K562 (cell line): Measurements from ENCODE around the gene TMEM120B. TPM values are rescaled to one million over a fixed set of nuclear protein-coding genes. Genes with fewer than 3 reads are reported as not detected.
A peak's percentile ranks its signal among the peaks of the same experiment; 100 is the strongest.

Source experiments
- POLR2A ChIP-seq: fragments of 450-650 bp; conservative IDR thresholded peaks from 2 replicates; pipeline ENCODE4 v1.6.1; 2016
- PYGO2 ChIP-seq: fragments of 450-650 bp; IDR thresholded peaks from 2 replicates; pipeline ENCODE4 v1.6.1; 2016; ENCODE audit warnings: mild to moderate bottlenecking, missing genetic modification characterization, moderate library complexity, missing compliant biosample characterization
- SNIP1 ChIP-seq: fragments of 450-650 bp; IDR thresholded peaks from 2 replicates; pipeline ENCODE4 v1.7.1; 2017; ENCODE audit warnings: low read depth, mild to moderate bottlenecking
- TEAD1 ChIP-seq, 2 experiments: fragments of 450-650 bp in 1 of 2; sonication (generic) in 1 of 2; formaldehyde crosslinking; IDR thresholded peaks; 2 replicates each; pipeline versions ENCODE4 v1.4.0 to v1.8.0; 2020 to 2022; ENCODE audit warnings: mild to moderate bottlenecking in 2 of 2, missing genetic modification reagents in 1 of 2
- ZNF830 ChIP-seq: fragments of 250-450 bp; sonication (Bioruptor Pico); IDR thresholded peaks from 2 replicates; pipeline ENCODE4 v1.5.0; 2021; ENCODE audit warnings: mild to moderate bottlenecking
- polyA plus RNA-seq, 8 experiments: library from polyadenylated mRNA; depleted of rRNA in 4 of 8; stranded (reverse) in 5 of 8; unstranded in 3 of 8; fragments of >200 nt; fragmentation: Nextera tagmentation in 2 of 8; fragmentation: Illumina TruSeq in 1 of 8; extraction: Ambion mirVana in 2 of 8; extraction: Trizol in 1 of 8; gene quantifications; 2 replicates each; pipeline versions ENCODE4 v1.2.1 to v1.2.3, GENCODE V29; 2011 to 2014; ENCODE audit warnings: inconsistent platforms in 1 of 8, missing spikeins in 1 of 8
- total RNA-seq, 7 experiments: library from RNA; depleted of rRNA in 6 of 7; stranded (reverse); fragments of >200 nt in 6 of 7; fragmentation: Illumina TruSeq in 2 of 7; extraction: Trizol in 2 of 7; gene quantifications; 2 replicates each; pipeline versions ENCODE4 v1.2.1 to v1.2.3, GENCODE V29; 2011 to 2021; ENCODE audit warnings: low replicate concordance in 1 of 7
- TF ChIP-seq, protein P1 (sequence below): fragments of 250-450 bp; sonication (Bioruptor Pico); IDR thresholded peaks from 2 replicates; pipeline ENCODE4 v1.4.0; 2020; ENCODE audit warnings: borderline replicate concordance
- TF ChIP-seq, protein P2 (sequence below): fragments of 450-650 bp; IDR thresholded peaks from 2 replicates; pipeline ENCODE4 v1.6.1; 2017; ENCODE audit warnings: antibody characterized with exemption, mild to moderate bottlenecking
- TF ChIP-seq, protein P3 (sequence below): fragments of 250-450 bp; sonication (Bioruptor Pico); IDR thresholded peaks from 2 replicates; pipeline ENCODE4 v1.8.0; 2022; ENCODE audit warnings: inconsistent platforms, mild to moderate bottlenecking, moderate library complexity, borderline replicate concordance
- TF ChIP-seq, protein P4 (sequence below): sonication (generic); formaldehyde crosslinking; IDR thresholded peaks from 2 replicates; pipeline ENCODE4 v1.8.0; 2022; ENCODE audit warnings: mild to moderate bottlenecking, missing genetic modification reagents
- TF ChIP-seq, protein P5 (sequence below): fragments of 250-450 bp; sonication (Bioruptor Pico); IDR thresholded peaks from 2 replicates; pipeline ENCODE4 v1.8.0; 2022; ENCODE audit warnings: moderate library complexity, mild to moderate bottlenecking, inconsistent platforms

TMEM120B gene
- total and polyA plus RNA-seq, 9 of the 15 experiments (the other 6 are each of a cell fraction or from before 2014, with no cell fraction given): 1.7 to 18.6 (median 7.4) TPM

DNA sequence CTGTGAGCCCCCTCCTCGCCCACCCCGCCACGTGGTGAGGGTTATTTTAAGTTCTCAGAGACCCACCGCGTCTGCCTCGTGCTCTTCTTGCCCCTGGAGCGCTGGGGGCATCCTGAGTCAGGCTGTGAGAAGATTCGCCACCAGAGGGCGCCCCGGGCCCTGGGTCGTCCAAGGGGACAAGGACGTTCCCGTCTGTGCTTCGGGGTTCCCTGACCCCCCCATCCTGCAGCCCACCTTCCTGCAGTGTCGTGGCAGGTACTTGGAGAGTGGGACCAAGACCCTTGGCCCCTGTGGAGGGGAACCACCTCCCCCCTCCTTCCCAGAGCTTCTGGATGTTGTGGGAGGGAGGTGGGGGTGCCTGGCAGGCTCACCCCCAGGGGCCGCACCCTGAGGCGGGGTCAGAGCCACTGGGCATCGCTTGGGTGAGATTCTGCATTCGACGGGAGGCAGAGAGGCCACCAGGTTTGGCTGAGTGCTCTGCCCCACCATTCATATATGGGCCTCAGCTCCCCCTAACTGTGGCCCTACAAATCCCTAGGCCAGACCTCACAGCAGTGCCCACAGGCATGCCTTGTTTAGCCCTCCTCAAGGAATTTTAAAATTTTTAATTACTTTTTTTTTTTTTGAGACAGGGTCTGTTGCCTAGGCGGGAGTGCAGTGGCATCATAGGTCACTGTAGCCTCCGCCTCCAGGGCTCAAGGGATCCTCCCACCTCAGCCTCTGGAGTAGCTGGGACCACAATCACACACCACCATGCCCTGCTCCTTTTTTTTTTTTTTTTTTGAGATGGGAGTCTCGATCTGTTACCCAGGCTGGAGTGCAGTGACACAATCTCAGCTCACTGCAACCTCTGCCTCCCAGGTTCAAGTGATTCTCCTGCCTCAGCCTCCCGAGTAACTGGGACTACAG lies 63.9 kb downstream of the TMEM120B start (continued):
- TF ChIP-seq TEAD1 (CRISPR knock-in tag; IDR thresholded peaks at IDR 0.05): 0 out of 4 replicates have a peak, but pooled peaks of 1 of the 2 experiments have one; percentile 42
- TF ChIP-seq, protein P1, sequence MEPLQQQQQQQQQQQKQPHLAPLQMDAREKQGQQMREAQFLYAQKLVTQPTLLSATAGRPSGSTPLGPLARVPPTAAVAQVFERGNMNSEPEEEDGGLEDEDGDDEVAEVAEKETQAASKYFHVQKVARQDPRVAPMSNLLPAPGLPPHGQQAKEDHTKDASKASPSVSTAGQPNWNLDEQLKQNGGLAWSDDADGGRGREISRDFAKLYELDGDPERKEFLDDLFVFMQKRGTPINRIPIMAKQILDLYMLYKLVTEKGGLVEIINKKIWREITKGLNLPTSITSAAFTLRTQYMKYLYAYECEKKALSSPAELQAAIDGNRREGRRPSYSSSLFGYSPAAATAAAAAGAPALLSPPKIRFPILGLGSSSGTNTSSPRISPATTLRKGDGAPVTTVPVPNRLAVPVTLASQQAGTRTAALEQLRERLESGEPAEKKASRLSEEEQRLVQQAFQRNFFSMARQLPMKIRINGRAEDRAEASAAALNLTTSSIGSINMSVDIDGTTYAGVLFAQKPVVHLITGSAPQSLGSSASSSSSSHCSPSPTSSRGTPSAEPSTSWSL (CRISPR knock-in tag): no peak
- TF ChIP-seq, protein P2, sequence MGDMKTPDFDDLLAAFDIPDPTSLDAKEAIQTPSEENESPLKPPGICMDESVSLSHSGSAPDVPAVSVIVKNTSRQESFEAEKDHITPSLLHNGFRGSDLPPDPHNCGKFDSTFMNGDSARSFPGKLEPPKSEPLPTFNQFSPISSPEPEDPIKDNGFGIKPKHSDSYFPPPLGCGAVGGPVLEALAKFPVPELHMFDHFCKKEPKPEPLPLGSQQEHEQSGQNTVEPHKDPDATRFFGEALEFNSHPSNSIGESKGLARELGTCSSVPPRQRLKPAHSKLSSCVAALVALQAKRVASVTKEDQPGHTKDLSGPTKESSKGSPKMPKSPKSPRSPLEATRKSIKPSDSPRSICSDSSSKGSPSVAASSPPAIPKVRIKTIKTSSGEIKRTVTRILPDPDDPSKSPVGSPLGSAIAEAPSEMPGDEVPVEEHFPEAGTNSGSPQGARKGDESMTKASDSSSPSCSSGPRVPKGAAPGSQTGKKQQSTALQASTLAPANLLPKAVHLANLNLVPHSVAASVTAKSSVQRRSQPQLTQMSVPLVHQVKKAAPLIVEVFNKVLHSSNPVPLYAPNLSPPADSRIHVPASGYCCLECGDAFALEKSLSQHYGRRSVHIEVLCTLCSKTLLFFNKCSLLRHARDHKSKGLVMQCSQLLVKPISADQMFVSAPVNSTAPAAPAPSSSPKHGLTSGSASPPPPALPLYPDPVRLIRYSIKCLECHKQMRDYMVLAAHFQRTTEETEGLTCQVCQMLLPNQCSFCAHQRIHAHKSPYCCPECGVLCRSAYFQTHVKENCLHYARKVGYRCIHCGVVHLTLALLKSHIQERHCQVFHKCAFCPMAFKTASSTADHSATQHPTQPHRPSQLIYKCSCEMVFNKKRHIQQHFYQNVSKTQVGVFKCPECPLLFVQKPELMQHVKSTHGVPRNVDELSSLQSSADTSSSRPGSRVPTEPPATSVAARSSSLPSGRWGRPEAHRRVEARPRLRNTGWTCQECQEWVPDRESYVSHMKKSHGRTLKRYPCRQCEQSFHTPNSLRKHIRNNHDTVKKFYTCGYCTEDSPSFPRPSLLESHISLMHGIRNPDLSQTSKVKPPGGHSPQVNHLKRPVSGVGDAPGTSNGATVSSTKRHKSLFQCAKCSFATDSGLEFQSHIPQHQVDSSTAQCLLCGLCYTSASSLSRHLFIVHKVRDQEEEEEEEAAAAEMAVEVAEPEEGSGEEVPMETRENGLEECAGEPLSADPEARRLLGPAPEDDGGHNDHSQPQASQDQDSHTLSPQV: peak; percentile 35; the same call in 1 of the 2 replicates
- TF ChIP-seq ZNF830 (CRISPR knock-in tag): no peak
- TF ChIP-seq, protein P3, sequence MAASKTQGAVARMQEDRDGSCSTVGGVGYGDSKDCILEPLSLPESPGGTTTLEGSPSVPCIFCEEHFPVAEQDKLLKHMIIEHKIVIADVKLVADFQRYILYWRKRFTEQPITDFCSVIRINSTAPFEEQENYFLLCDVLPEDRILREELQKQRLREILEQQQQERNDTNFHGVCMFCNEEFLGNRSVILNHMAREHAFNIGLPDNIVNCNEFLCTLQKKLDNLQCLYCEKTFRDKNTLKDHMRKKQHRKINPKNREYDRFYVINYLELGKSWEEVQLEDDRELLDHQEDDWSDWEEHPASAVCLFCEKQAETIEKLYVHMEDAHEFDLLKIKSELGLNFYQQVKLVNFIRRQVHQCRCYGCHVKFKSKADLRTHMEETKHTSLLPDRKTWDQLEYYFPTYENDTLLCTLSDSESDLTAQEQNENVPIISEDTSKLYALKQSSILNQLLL (CRISPR knock-in tag): no peak
- no peak for TF ChIP-seq SNIP1
- TF ChIP-seq PYGO2 (tag): no peak
- TF ChIP-seq, protein P4, sequence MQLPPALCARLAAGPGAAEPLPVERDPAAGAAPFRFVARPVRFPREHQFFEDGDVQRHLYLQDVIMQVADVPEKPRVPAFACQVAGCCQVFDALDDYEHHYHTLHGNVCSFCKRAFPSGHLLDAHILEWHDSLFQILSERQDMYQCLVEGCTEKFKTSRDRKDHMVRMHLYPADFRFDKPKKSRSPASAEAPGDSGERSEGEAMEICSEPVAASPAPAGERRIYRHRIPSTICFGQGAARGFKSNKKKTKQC (CRISPR knock-in tag): peak; percentile 32; the same call in 1 of the 2 replicates
- TF ChIP-seq POLR2A: no peak
- TF ChIP-seq, protein P5, sequence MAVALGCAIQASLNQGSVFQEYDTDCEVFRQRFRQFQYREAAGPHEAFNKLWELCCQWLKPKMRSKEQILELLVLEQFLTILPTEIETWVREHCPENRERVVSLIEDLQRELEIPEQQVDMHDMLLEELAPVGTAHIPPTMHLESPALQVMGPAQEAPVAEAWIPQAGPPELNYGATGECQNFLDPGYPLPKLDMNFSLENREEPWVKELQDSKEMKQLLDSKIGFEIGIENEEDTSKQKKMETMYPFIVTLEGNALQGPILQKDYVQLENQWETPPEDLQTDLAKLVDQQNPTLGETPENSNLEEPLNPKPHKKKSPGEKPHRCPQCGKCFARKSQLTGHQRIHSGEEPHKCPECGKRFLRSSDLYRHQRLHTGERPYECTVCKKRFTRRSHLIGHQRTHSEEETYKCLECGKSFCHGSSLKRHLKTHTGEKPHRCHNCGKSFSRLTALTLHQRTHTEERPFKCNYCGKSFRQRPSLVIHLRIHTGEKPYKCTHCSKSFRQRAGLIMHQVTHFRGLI (CRISPR knock-in tag): no peak
